ENCODE data around the gene SLCO3A1.

Gene SLCO3A1

GRCh38 chr15:91916051-91916450 is 62.5 kb downstream of the SLCO3A1 start:
- no peak for DNase-seq

GRCh38 chr15:91917686-91918360 is 64.3 kb downstream of the SLCO3A1 start:
- no peak for DNase-seq

- no peak for DNase-seq
Measured at GRCh38 chr15:91919014-91919534, 65.6 kb downstream of the SLCO3A1 start.

- peak; percentile 37 for DNase-seq
Measured at GRCh38 chr15:91921188-91921842, 67.8 kb downstream of the SLCO3A1 start.

- DNase-seq: no peak
Measured at GRCh38 chr15:91921843-91922198, 68.3 kb downstream of the SLCO3A1 start.

GRCh38 chr15:91922646-91923547 is 69.4 kb downstream of the SLCO3A1 start:
- no peak for DNase-seq

- DNase-seq: no peak
Measured at GRCh38 chr15:91924183-91924582, 70.7 kb downstream of the SLCO3A1 start.

GRCh38 chr15:91924837-91925495 is 71.5 kb downstream of the SLCO3A1 start:
- no peak for DNase-seq

- DNase-seq: no peak
Measured at GRCh38 chr15:91925794-91926193, 72.3 kb downstream of the SLCO3A1 start.

GRCh38 chr15:91926908-91927270 is 73.4 kb downstream of the SLCO3A1 start:
- DNase-seq: no peak

- DNase-seq: no peak
Measured at GRCh38 chr15:91927585-91927984, 74.1 kb downstream of the SLCO3A1 start.

GRCh38 chr15:91928675-91929074 is 75.2 kb downstream of the SLCO3A1 start:
- DNase-seq: no peak

DNA sequence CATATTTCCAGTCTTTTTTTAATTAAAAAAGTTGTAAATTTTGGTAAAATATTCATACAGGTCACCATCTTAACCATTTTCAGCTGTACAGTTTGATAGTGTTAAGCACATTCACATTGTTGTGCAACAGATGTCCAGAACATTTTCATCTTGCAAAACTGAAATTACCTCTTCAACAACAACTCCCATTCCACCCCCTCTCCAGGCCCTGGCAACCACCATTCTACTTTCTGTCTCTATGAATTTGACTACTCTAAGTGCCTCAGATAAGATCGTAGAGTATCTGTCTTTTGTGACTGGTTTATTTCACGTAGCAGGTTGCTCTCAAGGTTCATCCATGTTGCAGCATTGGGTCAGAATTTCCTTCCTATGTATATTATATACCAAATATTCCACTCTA is 76.0 kb downstream of the SLCO3A1 start:
- no peak for DNase-seq

- no peak for DNase-seq
Measured at GRCh38 chr15:91930092-91930491, 76.6 kb downstream of the SLCO3A1 start.

GRCh38 chr15:91936182-91936775 is 82.8 kb downstream of the SLCO3A1 start:
- no peak for DNase-seq

- no peak for DNase-seq
Measured at GRCh38 chr15:91936927-91937326, 83.4 kb downstream of the SLCO3A1 start.

GRCh38 chr15:91938136-91938535 is 84.6 kb downstream of the SLCO3A1 start:
- no peak for DNase-seq

GRCh38 chr15:91939403-91939831 is 85.9 kb downstream of the SLCO3A1 start:
- no peak for DNase-seq

DNA sequence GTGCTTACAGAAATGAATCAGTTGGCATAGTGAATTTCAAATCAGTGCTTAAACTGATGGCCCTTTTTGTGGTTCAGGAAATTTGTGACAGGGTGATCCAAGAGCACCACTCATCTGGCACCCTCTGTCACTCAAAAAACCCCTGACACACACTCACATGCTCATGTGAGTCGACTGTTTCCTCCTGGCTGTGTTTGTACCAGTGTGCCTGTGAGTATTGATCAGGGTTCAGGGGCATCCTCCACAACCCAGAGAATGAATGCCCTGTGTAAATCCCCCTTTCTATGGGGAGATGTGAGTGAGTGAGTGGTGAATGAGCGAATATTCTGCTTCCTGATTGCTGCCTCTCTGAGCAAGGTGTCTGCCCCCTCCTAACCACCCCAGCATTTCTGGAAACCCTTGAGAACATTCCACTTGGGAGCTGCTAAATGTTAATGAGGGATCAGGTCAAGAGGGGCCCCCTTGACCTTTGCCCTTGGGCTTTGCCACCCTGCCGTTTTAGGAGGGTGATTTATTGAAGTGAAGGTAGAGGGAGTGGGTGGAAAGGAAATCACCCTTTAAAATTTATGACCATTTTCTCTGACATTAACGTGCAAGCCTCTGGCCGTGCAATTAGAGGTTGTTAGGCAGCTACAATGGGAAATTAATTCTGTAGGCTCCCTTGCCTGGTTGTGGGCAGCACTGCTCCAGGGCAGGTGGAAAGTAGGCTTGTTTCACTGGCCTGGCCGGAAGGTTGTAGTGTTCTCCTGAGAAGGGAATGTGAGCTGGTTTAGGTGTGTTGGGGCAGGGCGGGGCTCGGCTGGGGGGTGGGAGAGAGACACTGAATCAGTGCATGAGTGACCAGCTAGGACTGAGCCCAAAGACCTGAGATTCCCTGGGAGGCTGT is 87.2 kb downstream of the SLCO3A1 start:
- DNase-seq: peak; percentile 41

- no peak for DNase-seq
Measured at GRCh38 chr15:91941871-91942658, 88.6 kb downstream of the SLCO3A1 start.

All from CD4-positive, alpha-beta T cell treated with Interferon gamma for 1 hour (primary cell).